Nucleus accumbens (tissue), 56 donors: ENCODE measurements around the gene FNDC1.
A peak's percentile ranks its signal among the peaks of the same experiment; 100 is the strongest.

Experiments used
- DNase-seq, 56 donors: peaks; one replicate each; lab custom pipeline; 2025; lab: John Stamatoyannopoulos, UW

The FNDC1 gene

GRCh38 chr6:159156089-159156488 lies 13.1 kb upstream of the FNDC1 start:
- DNase-seq, result no peak

- no peak for DNase-seq
Observed at GRCh38 chr6:159157431-159157830, 11.8 kb upstream of the FNDC1 start.

- DNase-seq, result no peak
Observed at GRCh38 chr6:159161839-159162238, 7.4 kb upstream of the FNDC1 start.

- no peak for DNase-seq
Observed at GRCh38 chr6:159163901-159164370, 5.3 kb upstream of the FNDC1 start.

GRCh38 chr6:159168536-159169192 lies 536 bp upstream of the FNDC1 start:
- DNase-seq, result no peak

- no peak for DNase-seq
Observed at GRCh38 chr6:159169557-159170332, 545 bp downstream of the FNDC1 start.

GRCh38 chr6:159170333-159170672 lies 1.1 kb downstream of the FNDC1 start:
- DNase-seq, result no peak

GRCh38 chr6:159170999-159171712 lies 2.0 kb downstream of the FNDC1 start:
- no peak for DNase-seq

- no peak for DNase-seq
Observed at GRCh38 chr6:159172091-159172491, 2.9 kb downstream of the FNDC1 start.

- DNase-seq, result peak in 41 of 56 donors; percentile 1 to 72 (median 25)
Observed at GRCh38 chr6:159174263-159174969, 5.2 kb downstream of the FNDC1 start.

- DNase-seq, result no peak
Observed at GRCh38 chr6:159176913-159177312, 7.7 kb downstream of the FNDC1 start.

GRCh38 chr6:159178847-159179246 lies 9.6 kb downstream of the FNDC1 start:
- no peak for DNase-seq

GRCh38 chr6:159180001-159180400 lies 10.8 kb downstream of the FNDC1 start:
- no peak for DNase-seq

- no peak for DNase-seq
Observed at GRCh38 chr6:159181914-159182313, 12.7 kb downstream of the FNDC1 start.

GRCh38 chr6:159184559-159184958 lies 15.4 kb downstream of the FNDC1 start:
- DNase-seq, result no peak

GRCh38 chr6:159190460-159190859 lies 21.3 kb downstream of the FNDC1 start:
- DNase-seq, result no peak

GRCh38 chr6:159193923-159194322 lies 24.7 kb downstream of the FNDC1 start:
- DNase-seq, result no peak

GRCh38 chr6:159194421-159194820 lies 25.2 kb downstream of the FNDC1 start:
- DNase-seq, result no peak

GRCh38 chr6:159196430-159196975 lies 27.3 kb downstream of the FNDC1 start:
- no peak for DNase-seq

GRCh38 chr6:159197251-159197650 lies 28.1 kb downstream of the FNDC1 start:
- no peak for DNase-seq

- DNase-seq, result no peak
Observed at GRCh38 chr6:159201336-159201735, 32.1 kb downstream of the FNDC1 start.
